SK-N-SH (cell line): ENCODE data around the gene KIF2A. TPM values are rescaled to one million over a fixed set of nuclear protein-coding genes. Genes with fewer than 3 reads are reported as not detected.

Experiments
- CTCF ChIA-PET: fragments of 300-600, 350-600 bp; formaldehyde crosslinking; extraction: SDS; loops from one replicate; lab custom pipeline; 2021; lab: Yijun Ruan, JAX
- POLR2A ChIA-PET: fragments of 350-600 bp; sonication (Branson Sonifier 250); formaldehyde crosslinking; extraction: SDS; loops from one replicate; lab custom pipeline; 2020; ENCODE audit warnings: antibody characterized with exemption, inconsistent platforms; lab: Yijun Ruan, JAX
- DNase-seq: peaks from one replicate; pipeline ENCODE4 v3.0.0; 2012
- H2AFZ ChIP-seq: fragments of 200-600 bp; sonication (generic); 2 replicates; pipeline ENCODE4 v1.8.1; 2016; ENCODE audit warnings: antibody characterized with exemption, mild to moderate bottlenecking, low read depth
- H3F3A ChIP-seq: fragments of 200-600 bp; sonication (generic); replicated peaks from 2 replicates; pipeline ENCODE3; 2016; ENCODE audit warnings: antibody characterized with exemption, mild to moderate bottlenecking; ENCODE audit not compliant: insufficient read depth
- H3K27ac ChIP-seq, 2 experiments: fragments of 200-500 bp in 1 of 2; fragments of 200-600 bp in 1 of 2; sonication (Bioruptor generic) in 1 of 2; sonication (generic), shearing (Covaris generic) in 1 of 2; 2 replicates each; pipeline versions ENCODE4 v1.5.1 to v1.6.1; 2014 to 2016; ENCODE audit warnings: low read depth in 2 of 2, inconsistent platforms in 1 of 2, low read length in 1 of 2, mild to moderate bottlenecking in 1 of 2, mixed read lengths in 1 of 2
- H3K27me3 ChIP-seq: fragments of 200-600 bp; sonication (generic), shearing (Covaris generic); 2 replicates; pipeline ENCODE4 v1.6.1; 2016; ENCODE audit warnings: mixed run types; ENCODE audit not compliant: insufficient read depth
- H3K36me3 ChIP-seq, 2 experiments: fragments of 200-500 bp in 1 of 2; fragments of 200-600 bp in 1 of 2; sonication (Bioruptor generic) in 1 of 2; sonication (generic) in 1 of 2; replicated peaks in 1 of 2; 2 replicates each; pipeline versions ENCODE3 to v1.5.1; 2014 to 2016; ENCODE audit warnings: low read length in 1 of 2, mild to moderate bottlenecking in 1 of 2; ENCODE audit not compliant: insufficient read depth in 2 of 2, control insufficient read depth in 1 of 2
- H3K4me1 ChIP-seq, 2 experiments: fragments of 200-500 bp in 1 of 2; fragments of 200-600 bp in 1 of 2; sonication (Bioruptor generic) in 1 of 2; sonication (generic), shearing (Covaris generic) in 1 of 2; 2 replicates each; pipeline versions ENCODE4 v1.5.1 to v1.6.1; 2014 to 2016; ENCODE audit warnings: low read depth in 1 of 2, low read length in 1 of 2, mixed run types in 1 of 2; ENCODE audit not compliant: insufficient read depth in 2 of 2, control insufficient read depth in 1 of 2
- H3K4me2 ChIP-seq: fragments of 200-600 bp; sonication (generic), shearing (Covaris generic); 2 replicates; pipeline ENCODE4 v1.6.1; 2017; ENCODE audit warnings: mixed run types
- H3K4me3 ChIP-seq, 2 experiments: fragments of 200-500 bp in 1 of 2; fragments of 200-600 bp in 1 of 2; sonication (Bioruptor generic) in 1 of 2; sonication (generic), shearing (Covaris generic) in 1 of 2; 2 replicates each; pipeline versions ENCODE4 v1.5.1 to v1.8.1; 2014 to 2016; ENCODE audit warnings: low read depth in 2 of 2, inconsistent platforms in 1 of 2, low read length in 1 of 2, mild to moderate bottlenecking in 1 of 2, mixed read lengths in 1 of 2, moderate library complexity in 1 of 2
- H3K79me2 ChIP-seq: fragments of 200-600 bp; sonication (generic); 2 replicates; pipeline ENCODE4 v1.8.1; 2017; ENCODE audit warnings: mild to moderate bottlenecking; ENCODE audit not compliant: insufficient read depth
- H3K9ac ChIP-seq: fragments of 200-600 bp; sonication (generic); 2 replicates; pipeline ENCODE4 v1.6.1; 2017; ENCODE audit warnings: mixed run types
- H3K9me2 ChIP-seq: fragments of 200-600 bp; sonication (generic); 2 replicates; pipeline ENCODE4 v1.6.1; 2017; ENCODE audit warnings: mixed run types
- H3K9me3 ChIP-seq: fragments of 200-600 bp; sonication (generic); 2 replicates; pipeline ENCODE4 v1.6.1; 2017; ENCODE audit warnings: mixed run types, mild to moderate bottlenecking, moderate library complexity
- H4K20me1 ChIP-seq: fragments of 200-600 bp; sonication (generic); 2 replicates; pipeline ENCODE4 v1.6.1; 2017; ENCODE audit warnings: mild to moderate bottlenecking, mixed run types; ENCODE audit not compliant: insufficient read depth
- CHD2 ChIP-seq: fragments of 150-350 bp; IDR thresholded peaks from 2 replicates; pipeline ENCODE4 v1.6.1; 2018; ENCODE audit warnings: low read length; ENCODE audit not compliant: partially characterized antibody
- ELF1 ChIP-seq: IDR thresholded peaks from 2 replicates; pipeline ENCODE4 v1.4.0; 2012
- EZH2phosphoT487 ChIP-seq: fragments of 200-600 bp; sonication (generic); IDR thresholded peaks from 2 replicates; pipeline ENCODE4 v1.6.1; 2017; ENCODE audit warnings: low read depth, mixed run types, mild to moderate bottlenecking, antibody characterized with exemption, moderate library complexity, borderline replicate concordance
- FOSL2 ChIP-seq: IDR thresholded peaks from 2 replicates; pipeline ENCODE4 v1.4.0; 2012; ENCODE audit warnings: low read depth, mild to moderate bottlenecking, moderate library complexity, borderline replicate concordance
- FOXM1 ChIP-seq: IDR thresholded peaks from 2 replicates; pipeline ENCODE4 v1.4.0; 2012; ENCODE audit warnings: low read depth, mild to moderate bottlenecking
- GATA2 ChIP-seq: sonication (generic); formaldehyde crosslinking; IDR thresholded peaks from 2 replicates; pipeline ENCODE4 v1.5.0; 2020; ENCODE audit warnings: mild to moderate bottlenecking, missing genetic modification reagents
- JUND ChIP-seq: IDR thresholded peaks from 2 replicates; pipeline ENCODE4 v1.4.0; 2012
- MXI1 ChIP-seq: IDR thresholded peaks from 2 replicates; pipeline ENCODE4 v1.6.1; 2012; ENCODE audit warnings: mild to moderate bottlenecking, low read depth, low read length, improper control_type of control experiment
- NFIC ChIP-seq: IDR thresholded peaks from 2 replicates; pipeline ENCODE4 v1.4.0; 2012; ENCODE audit warnings: borderline replicate concordance
- PBX3 ChIP-seq: IDR thresholded peaks from 2 replicates; pipeline ENCODE4; 2012
- POLR2AphosphoS5 ChIP-seq: IDR thresholded peaks from 2 replicates; pipeline ENCODE4 v1.6.1; 2012; ENCODE audit warnings: low read depth, low read length
- RCOR1 ChIP-seq: fragments of 150-350 bp; IDR thresholded peaks from 2 replicates; pipeline ENCODE4 v1.6.1; 2017; ENCODE audit warnings: antibody characterized with exemption, low read length
- REST ChIP-seq: IDR thresholded peaks from 2 replicates; pipeline ENCODE4 v1.6.1; 2012; ENCODE audit warnings: mild to moderate bottlenecking, low read depth, low read length, moderate library complexity
- RFX5 ChIP-seq: IDR thresholded peaks from 2 replicates; pipeline ENCODE4 v1.6.1; 2012; ENCODE audit warnings: mild to moderate bottlenecking, improper control_type of control experiment, low read length
- SMC3 ChIP-seq: IDR thresholded peaks from 2 replicates; pipeline ENCODE4 v1.6.1; 2012; ENCODE audit warnings: low read depth, low read length, improper control_type of control experiment
- TAF1 ChIP-seq: IDR thresholded peaks from 2 replicates; pipeline ENCODE4 v1.6.1; 2012; ENCODE audit warnings: low read depth, mild to moderate bottlenecking, low read length, moderate library complexity, borderline replicate concordance
- TCF12 ChIP-seq: IDR thresholded peaks from 2 replicates; pipeline ENCODE4 v1.4.0; 2012
- TEAD4 ChIP-seq: IDR thresholded peaks from 2 replicates; pipeline ENCODE4 v1.4.0; 2012; ENCODE audit warnings: mild to moderate bottlenecking, borderline replicate concordance; ENCODE audit not compliant: insufficient read depth
- YY1 ChIP-seq: IDR thresholded peaks from 2 replicates; pipeline ENCODE4 v1.4.0; 2012; ENCODE audit warnings: low read depth, mild to moderate bottlenecking
- WGBS: methylation state at CpG from one replicate; pipeline ENCODE4 v1.1.6; 2017; ENCODE audit warnings: low lambda C conversion rate; 5-methylcytosine and 5-hydroxymethylcytosine counted together
- polyA plus RNA-seq, 3 experiments: library from polyadenylated mRNA; depleted of rRNA; stranded (reverse); fragments of >200 nt; gene quantifications; 2 replicates each; pipeline ENCODE4 v1.2.3, GENCODE V29; 2012
- TF ChIP-seq, protein P1 (sequence below): fragments of 150-350 bp; IDR thresholded peaks from 2 replicates; pipeline ENCODE4 v1.6.1; 2017; ENCODE audit warnings: antibody characterized with exemption, low read length, low read depth, borderline replicate concordance
- TF ChIP-seq, protein P2 (sequence below): fragments of 150-350 bp; IDR thresholded peaks from 2 replicates; pipeline ENCODE4 v1.6.1; 2016; ENCODE audit warnings: mild to moderate bottlenecking, low read depth, low read length
- TF ChIP-seq, protein P3 (sequence below): IDR thresholded peaks from 2 replicates; pipeline ENCODE4 v1.4.0; 2012; ENCODE audit warnings: low read depth, borderline replicate concordance
- TF ChIP-seq, protein P4 (sequence below): IDR thresholded peaks from 2 replicates; pipeline ENCODE4 v1.4.0; 2012; ENCODE audit warnings: low read depth, borderline replicate concordance

Gene KIF2A
- polyA plus RNA-seq, 1 of the 3 experiments (the other 2 are of a cell fraction) = 14.3 TPM

GRCh38 chr5:62412549-62413329, 106.7 kb downstream of the KIF2A start, which contains the start of gene IPO11:
Gene IPO11 (plus strand): TSS chr5:62412763. CDS start chr5:62437280, 24,517 bp downstream.
- under 1% methylated on average over 54 of the region's 66 CpGs for WGBS
- Histone ChIP-seq H3K79me2 (peaks cover 52% of the 10 kb centered on the region), H4K20me1 (no peaks in the 10 kb centered on the region), H3K4me2 (peak within 1 kb of the TSS; percentile 77), H3K27me3 (no peaks in the 10 kb centered on the region), H3K36me3 (no peaks in the 10 kb centered on the region), H2AFZ (peak within 1 kb of the TSS; percentile 88), H3K4me1 (peaks cover 0 to 4% of the 10 kb centered on the region in 2 experiments; a peak in 2 of 4 replicates), H3K9ac (peak within 1 kb of the TSS; percentile 86), H3K4me3 (peak within 1 kb of the TSS; percentile 76 to 93), H3K9me2 (no peaks in the 10 kb centered on the region), H3K9me3 (no peaks in the 10 kb centered on the region), H3F3A (no peaks in the 10 kb centered on the region), H3K27ac (peak within 1 kb of the TSS; percentile 84 to 91)
- POLR2A ChIA-PET = interaction anchor here (0.8 to 2.6 kb wide), 4 partner anchors 9 to 30 kb away, joined by 3 to 29 read pairs (median 3); partner anchors contain the start of gene DIMT1
- CTCF ChIA-PET = interaction anchor here (1.3 kb wide), 1 partner anchor 9 kb away, joined by 3 read pairs; the partner anchor contains the start of gene DIMT1
- peak; percentile 96 for DNase-seq
- TF ChIP-seq EZH2phosphoT487 (no peak), TCF12 (no peak), NFIC (no peak), CHD2 (peak; percentile 80), GATA2 (no peak), MXI1 (peak; percentile 95; the same call in 1 of the 2 replicates), ELF1 (no peak), FOSL2 (no peak), POLR2AphosphoS5 (peak; percentile 78), RFX5 (no peak), JUND (no peak), RCOR1 (no peak), TAF1 (peak; percentile 59), FOXM1 (peak; percentile 56), SMC3 (no peak), YY1 (peak; percentile 96), PBX3 (no peak), REST (peak; percentile 43; the same call in 1 of the 2 replicates), TEAD4 (no peak)
- TF ChIP-seq, protein P1, sequence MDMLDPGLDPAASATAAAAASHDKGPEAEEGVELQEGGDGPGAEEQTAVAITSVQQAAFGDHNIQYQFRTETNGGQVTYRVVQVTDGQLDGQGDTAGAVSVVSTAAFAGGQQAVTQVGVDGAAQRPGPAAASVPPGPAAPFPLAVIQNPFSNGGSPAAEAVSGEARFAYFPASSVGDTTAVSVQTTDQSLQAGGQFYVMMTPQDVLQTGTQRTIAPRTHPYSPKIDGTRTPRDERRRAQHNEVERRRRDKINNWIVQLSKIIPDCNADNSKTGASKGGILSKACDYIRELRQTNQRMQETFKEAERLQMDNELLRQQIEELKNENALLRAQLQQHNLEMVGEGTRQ = no peak
- TF ChIP-seq, protein P2, sequence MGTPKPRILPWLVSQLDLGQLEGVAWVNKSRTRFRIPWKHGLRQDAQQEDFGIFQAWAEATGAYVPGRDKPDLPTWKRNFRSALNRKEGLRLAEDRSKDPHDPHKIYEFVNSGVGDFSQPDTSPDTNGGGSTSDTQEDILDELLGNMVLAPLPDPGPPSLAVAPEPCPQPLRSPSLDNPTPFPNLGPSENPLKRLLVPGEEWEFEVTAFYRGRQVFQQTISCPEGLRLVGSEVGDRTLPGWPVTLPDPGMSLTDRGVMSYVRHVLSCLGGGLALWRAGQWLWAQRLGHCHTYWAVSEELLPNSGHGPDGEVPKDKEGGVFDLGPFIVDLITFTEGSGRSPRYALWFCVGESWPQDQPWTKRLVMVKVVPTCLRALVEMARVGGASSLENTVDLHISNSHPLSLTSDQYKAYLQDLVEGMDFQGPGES = 0 out of 2 replicates have a peak, but pooled peaks have one; percentile 31
- TF ChIP-seq, protein P3, sequence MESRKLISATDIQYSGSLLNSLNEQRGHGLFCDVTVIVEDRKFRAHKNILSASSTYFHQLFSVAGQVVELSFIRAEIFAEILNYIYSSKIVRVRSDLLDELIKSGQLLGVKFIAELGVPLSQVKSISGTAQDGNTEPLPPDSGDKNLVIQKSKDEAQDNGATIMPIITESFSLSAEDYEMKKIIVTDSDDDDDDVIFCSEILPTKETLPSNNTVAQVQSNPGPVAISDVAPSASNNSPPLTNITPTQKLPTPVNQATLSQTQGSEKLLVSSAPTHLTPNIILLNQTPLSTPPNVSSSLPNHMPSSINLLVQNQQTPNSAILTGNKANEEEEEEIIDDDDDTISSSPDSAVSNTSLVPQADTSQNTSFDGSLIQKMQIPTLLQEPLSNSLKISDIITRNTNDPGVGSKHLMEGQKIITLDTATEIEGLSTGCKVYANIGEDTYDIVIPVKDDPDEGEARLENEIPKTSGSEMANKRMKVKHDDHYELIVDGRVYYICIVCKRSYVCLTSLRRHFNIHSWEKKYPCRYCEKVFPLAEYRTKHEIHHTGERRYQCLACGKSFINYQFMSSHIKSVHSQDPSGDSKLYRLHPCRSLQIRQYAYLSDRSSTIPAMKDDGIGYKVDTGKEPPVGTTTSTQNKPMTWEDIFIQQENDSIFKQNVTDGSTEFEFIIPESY = no peak
- TF ChIP-seq, protein P4, sequence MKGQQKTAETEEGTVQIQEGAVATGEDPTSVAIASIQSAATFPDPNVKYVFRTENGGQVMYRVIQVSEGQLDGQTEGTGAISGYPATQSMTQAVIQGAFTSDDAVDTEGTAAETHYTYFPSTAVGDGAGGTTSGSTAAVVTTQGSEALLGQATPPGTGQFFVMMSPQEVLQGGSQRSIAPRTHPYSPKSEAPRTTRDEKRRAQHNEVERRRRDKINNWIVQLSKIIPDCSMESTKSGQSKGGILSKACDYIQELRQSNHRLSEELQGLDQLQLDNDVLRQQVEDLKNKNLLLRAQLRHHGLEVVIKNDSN = no peak
